Inflammatory macrophage (primary cell): ENCODE measurements around the gene NLRP11.
"Not testable (repeated sequence)": the region's sequence is repeated elsewhere in the genome, so short reads cannot be mapped to it uniquely, and the experiment has no call there.

ENCODE experiments used
- DNase-seq, 2 donors: peaks; one replicate each; pipeline ENCODE4 v3.0.0-alpha.2; 2020 to 2022

The NLRP11 gene

DNA sequence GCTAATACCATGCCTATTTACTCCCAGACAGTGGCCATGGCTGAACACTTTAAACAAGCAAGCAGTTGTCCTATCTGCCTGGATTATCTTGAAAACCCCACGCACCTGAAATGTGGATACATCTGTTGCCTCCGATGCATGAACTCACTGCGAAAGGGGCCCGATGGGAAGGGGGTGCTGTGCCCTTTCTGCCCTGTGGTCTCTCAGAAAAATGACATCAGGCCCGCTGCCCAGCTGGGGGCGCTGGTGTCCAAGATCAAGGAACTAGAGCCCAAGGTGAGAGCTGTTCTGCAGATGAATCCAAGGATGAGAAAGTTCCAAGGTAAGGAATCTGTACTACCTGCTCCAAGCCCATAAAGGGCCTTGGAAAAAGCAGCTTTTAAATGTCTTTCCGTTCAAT is 54.3 kb downstream of the NLRP11 start:
- no peak for DNase-seq

DNA sequence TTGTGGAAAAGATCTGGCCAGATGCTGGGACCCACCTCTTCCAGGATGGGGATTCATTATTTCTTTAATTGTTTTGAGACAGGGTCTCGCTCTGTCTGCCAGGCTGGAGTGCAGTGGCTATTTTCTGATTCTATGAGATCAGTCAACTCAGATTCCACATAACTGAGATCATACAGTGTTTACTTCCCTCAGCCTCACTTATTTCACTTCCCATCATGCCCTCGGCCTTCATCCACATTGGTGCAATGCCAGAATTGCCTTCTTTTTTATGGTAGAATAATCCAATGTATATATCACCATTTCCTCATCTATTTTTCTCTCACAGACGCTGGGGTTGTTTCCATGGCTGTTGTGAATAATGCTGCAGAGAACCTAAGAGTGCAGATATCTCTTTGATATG is 62.2 kb downstream of the NLRP11 start:
- not testable (repeated sequence) for DNase-seq

DNA sequence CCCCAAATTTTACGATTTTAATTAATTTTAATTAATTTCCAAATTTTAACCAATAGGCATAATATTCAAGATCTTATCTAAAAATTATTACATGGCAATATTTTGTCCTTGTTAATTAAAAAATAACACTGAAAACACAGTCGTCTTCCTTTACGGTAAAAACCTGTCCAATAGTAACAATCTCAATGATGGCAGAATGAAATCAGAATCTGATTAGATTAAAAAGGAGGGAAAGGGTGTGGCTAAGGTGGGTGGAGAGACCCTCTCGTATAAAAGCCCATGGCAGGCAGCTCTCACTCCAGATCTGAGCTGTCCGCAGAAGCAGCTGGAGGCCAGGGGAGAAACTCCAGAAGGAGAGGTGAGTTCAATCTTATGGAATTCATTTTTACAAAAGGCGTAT is 63.0 kb downstream of the NLRP11 start, which contains the start of gene RFPL4AL1:
Gene RFPL4AL1 (plus strand): TSS at position 301 of the 400 bp plus-strand sequence. CDS start 2,687 bp downstream, outside the sequence.
- DNase-seq = not testable (repeated sequence)

- DNase-seq = no peak
Measured at GRCh38 chr19:55766466-55766865, 65.3 kb downstream of the NLRP11 start.

DNA sequence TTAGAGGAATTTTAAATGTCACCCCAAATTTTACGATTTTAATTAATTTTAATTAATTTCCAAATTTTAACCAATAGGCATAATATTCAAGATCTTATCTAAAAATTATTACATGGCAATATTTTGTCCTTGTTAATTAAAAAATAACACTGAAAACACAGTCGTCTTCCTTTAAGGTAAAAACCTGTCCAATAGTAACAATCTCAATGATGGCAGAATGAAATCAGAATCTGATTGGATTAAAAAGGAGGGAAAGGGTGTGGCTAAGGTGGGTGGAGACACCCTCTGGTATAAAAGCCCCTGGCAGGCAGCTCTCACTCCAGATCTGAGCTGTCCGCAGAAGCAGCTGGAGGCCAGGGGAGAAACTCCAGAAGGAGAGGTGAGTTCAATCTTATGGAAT is 73.0 kb downstream of the NLRP11 start, which contains the start of gene RFPL4A:
Gene RFPL4A (plus strand): TSS at position 301 of the 400 bp plus-strand sequence. CDS start 2,704 bp downstream, outside the sequence.
- DNase-seq = not testable (repeated sequence)

GRCh38 chr19:55756808-55757207 is 75.0 kb downstream of the NLRP11 start:
- DNase-seq = not testable (repeated sequence)

DNA sequence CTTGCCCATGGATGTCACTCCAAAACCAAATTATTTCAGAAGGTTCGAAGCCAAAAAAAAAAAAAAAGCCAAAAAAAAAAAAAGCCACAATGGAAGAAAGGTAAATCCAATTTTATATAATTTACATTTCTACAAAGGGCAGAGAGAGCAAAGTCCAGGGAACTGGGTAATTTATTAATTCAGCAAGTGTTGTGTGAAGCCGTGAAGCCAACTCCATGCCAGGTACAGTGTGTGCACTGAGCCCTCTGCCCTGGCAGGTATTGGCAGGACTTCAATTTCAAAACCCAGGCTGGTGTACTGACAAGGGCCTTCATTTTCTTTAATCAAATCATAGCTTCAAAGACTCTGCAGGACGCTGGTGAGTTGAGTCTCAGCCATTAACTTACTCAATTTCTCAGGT is 78.4 kb downstream of the NLRP11 start:
- no peak for DNase-seq

- no peak for DNase-seq
Measured at GRCh38 chr19:55750715-55751114, 81.1 kb downstream of the NLRP11 start.

- DNase-seq = no peak
Measured at GRCh38 chr19:55738302-55738701, 93.5 kb downstream of the NLRP11 start, which contains the start of gene NLRP9. Gene NLRP9, minus strand, starts transcription at chr19:55738402. Its CDS starts 28 bp downstream, at chr19:55738374.
